Measurements from ENCODE around the gene LAMB1.
"Not testable (repeated sequence)": the region's sequence is repeated elsewhere in the genome, so short reads cannot be mapped to it uniquely, and the experiment has no call there.

- TF ChIP-seq EZH2phosphoT487 (IDR thresholded peaks at IDR 0.05; ENCODE audit: borderline replicate concordance, low read depth, low read length); CTCF (conservative IDR thresholded peaks at IDR 0.05; ENCODE audit: low read length): not testable (repeated sequence)
These were observed 46.0 kb downstream of the LAMB1 start for GRCh38 chr7:107956950-107957349.
